Subcutaneous adipose tissue (tissue), 4 donors: ENCODE measurements around the gene CEP164. TPM values are rescaled to one million over a fixed set of nuclear protein-coding genes. Genes with fewer than 3 reads are reported as not detected.

Experiments used
- CTCF ChIP-seq: fragments of 450-650 bp; IDR thresholded peaks from one replicate; pipeline ENCODE4 v1.5.1; 2016; ENCODE audit warnings: low read depth, mild to moderate bottlenecking, control low read depth, antibody characterized with exemption, moderate library complexity
- total RNA-seq, 4 donors: library from RNA; depleted of rRNA; stranded (reverse); fragments of >200 nt; gene quantifications; one replicate each; pipeline ENCODE4 v1.1.0, GENCODE V29; 2016

The CEP164 gene
- total RNA-seq, 4 donors from 2014 or later = 10.9 to 17.6 (median 14.6) TPM

GRCh38 chr11:117305145-117305544 lies 22.5 kb upstream of the CEP164 start:
- no peak for TF ChIP-seq CTCF

DNA sequence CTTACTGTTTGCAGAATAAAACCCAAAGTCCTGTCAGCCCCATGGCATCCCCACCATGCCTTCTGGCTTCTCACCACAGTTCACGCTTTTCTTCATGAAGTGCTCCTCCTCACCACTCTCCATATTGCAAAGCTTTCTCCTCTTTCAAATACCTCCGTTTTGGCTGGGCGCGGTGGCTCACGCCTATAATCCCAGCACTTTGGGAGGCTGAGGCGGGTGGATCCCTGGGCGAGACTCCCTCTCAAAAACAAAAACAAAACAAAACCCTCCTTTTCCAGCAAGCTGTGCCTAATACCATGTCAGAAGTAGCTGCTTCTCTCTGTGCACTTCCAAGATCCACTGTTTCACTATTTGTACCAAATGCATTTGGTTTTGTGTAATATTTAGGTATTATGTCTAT lies 18.3 kb upstream of the CEP164 start:
- no peak for TF ChIP-seq CTCF

DNA sequence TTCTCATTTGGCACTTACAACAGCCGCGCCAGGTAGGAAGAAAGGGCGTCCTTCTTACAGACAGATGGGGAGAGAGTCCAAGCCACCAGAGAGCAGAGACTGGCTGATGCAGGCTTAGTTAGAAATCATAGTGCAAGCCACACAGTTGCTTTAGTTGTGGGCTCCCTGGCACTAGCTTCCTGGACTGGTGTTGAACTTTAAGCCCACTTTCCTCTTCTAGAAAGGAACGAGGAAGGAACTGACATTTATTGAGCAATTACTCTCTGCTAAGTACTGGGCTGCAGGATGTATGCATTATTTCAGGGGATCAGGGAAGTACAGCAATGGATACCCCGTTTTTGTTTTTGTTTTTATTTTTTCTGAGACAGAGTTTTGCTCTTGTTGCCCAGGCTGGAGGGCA lies 14.6 kb upstream of the CEP164 start:
- no peak for TF ChIP-seq CTCF

- TF ChIP-seq CTCF = no peak
Measured at GRCh38 chr11:117313828-117314768, 13.6 kb upstream of the CEP164 start.

GRCh38 chr11:117314840-117315239 lies 12.8 kb upstream of the CEP164 start:
- TF ChIP-seq CTCF = no peak

DNA sequence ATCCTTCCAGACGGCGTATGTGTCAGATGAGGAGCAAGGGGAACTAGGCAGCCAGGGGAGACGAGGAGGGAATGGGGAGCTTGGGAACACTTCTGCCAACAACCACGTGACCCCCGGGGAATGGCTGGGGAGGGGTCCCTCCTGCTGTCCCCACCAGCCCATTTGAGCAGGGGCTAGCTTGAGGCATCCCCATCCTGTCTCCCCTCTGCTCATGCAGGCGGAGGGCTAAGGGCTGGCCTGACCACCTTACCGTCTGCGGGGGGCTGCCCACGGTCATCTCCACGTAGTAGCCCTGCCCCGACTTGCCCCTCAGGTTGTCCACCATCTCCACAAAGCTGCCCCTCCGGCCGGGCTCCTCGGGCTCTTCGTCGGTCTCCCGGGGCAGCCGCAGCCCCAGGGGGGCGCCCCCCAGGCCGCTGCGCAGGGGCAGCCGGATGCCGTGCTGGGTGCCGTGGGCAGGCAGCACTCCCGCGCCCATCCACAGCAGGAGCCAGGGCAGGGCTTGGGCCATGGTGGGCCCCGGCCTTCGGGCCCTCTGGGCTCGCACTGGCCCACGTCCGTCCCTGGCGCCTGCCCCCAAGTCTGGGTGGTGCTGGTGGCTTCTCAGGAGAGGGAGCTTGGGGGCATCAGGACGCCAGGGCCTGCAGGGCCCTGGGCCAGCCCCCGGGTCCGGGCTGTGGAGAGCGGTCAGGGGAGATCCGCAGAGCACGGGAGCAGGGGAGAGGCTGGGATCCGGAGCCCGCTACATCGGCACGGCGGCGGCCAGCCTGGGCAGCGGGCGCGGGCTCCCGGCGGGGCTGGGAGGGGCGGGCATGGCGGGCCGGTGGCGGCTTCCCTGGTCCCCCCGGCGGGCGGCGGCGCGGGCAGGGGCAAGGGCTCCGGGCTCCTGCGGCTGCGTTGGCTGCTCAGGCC lies 12.1 kb upstream of the CEP164 start:
- TF ChIP-seq CTCF = no peak
